GM21576 (cell line): Measurements from ENCODE around the gene RASAL2.

Experiments used
- ATAC-seq: cut with Tn5 transposase; IDR thresholded peaks from one replicate; pipeline ENCODE4 v1.9.1; 2021; ENCODE audit warnings: mild to moderate bottlenecking, moderate library complexity; ENCODE audit not compliant: unreplicated experiment

RASAL2 gene

DNA sequence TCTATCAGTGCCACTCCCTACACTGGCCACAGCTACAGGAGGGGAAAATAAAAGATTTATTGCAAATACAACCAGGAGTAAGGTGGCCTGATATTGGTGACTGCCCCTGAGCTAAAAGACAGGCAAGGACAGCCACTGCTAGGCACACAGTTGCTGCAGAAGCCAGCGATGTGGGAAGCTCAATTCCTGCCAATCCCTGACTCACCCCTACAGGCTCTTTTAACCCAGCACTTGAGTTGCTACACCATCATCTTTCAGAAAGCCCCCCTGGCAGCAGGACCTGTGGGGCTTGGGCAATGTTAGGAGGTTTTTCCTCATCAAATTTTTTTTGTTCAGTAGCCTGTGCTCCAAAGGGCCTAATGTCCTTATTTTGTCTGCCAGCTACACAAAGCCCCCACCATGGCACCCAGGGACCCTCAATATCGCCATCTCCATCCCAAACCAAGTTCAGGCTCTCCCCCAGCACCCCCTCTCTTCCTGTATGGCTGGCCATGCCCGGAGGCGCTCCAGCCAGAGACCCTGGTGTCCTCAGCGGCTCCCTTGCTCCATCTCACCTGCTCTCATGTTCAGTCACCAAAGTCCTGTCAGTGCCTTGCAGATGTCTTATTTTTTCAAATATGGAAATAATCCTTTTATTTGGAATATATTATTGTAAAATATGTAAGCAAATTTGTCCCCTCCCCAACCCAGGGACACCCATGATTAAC, 389.5 kb downstream of the RASAL2 start:
- ATAC-seq: no peak

DNA sequence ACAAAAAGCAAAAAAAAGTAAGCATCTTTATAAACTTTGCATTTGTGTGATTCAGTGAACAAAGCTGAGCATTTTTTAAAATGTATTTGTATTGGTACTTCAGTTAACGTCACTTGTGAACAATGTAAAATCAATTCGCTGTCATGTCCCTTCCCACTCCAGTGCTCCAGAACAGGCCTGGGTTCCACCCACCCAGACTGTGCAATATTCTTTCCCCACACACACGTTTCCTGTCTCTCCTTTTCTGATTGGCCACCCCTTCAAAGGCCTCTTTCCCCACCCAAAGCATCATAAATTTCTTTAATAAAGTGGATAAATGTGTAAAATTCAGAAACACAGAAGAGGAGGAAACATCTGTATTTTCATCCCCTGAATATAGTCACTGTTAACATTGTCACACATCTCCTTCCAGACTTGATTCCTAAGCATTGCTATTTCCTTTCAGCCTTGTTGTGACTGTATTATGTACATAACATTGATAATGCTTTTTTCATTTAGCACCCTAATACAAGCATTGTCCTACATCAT, 390.9 kb downstream of the RASAL2 start:
- ATAC-seq: no peak

DNA sequence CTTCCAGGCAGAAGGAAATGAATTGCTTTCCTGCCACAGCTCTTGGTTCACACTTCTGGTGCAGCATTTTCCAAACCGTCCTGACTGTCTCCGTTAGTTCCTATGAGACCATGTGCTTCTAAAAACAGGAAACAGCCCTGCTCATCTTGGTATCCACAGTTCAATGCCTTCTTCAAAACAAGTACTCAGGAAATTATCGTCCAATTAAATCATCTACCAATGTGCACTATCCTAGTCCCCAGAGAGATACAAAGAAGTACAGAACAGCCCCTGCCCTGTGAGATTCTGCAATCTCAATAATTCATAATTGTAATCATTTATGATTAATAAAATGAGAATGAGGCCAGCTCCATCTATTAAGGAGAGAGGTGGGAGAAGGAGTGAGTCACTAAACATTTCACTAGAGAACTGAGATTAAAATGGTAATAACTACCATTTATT, 391.7 kb downstream of the RASAL2 start:
- no peak for ATAC-seq

DNA sequence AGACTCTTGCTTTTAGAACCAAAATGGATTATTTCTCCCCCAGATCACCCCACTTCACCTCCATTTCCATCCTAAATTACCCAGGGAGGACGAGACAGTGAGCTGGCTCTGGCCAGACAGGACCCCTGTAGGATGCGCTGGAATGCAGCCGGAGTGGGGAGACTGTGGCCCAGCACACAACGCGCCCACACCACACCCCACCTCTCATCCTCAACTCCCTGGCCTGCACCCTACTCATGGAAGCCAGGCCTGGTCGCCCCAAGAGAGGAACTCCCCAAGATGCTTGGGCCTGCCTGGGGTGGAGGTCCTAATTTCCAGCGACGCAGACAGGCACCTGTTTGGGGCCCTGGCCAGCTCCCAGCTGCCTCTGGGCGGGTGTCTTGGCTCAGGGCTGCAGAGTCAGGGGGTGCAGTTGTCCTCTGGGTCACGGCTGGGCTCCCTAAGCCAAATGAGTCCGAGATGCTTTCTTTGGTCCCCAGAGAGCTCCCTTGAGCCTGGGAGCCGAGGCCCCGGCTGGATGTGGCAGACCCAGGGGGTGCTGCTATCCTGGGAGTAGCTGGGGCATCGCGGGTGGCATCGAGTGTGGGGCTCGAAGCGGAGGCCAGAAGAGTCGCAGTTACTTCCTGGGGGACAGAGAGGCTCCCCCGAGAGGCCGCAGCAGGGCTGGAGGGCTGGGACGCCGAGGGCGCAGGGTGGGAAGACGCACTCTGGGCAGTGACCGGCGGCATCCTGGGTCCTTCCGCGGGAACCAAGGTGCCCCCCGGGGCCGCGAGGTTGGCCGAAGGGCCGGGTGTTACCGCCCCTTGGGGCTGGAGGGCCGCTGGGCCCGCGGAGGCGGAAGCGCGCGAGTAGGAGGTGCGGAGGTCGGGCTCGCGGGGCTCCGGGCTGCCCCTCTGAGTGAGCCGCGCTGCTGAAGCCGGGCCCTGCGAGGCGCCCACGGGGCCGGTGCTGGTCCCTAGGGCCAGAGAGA, 392.5 kb downstream of the RASAL2 start:
- no peak for ATAC-seq

DNA sequence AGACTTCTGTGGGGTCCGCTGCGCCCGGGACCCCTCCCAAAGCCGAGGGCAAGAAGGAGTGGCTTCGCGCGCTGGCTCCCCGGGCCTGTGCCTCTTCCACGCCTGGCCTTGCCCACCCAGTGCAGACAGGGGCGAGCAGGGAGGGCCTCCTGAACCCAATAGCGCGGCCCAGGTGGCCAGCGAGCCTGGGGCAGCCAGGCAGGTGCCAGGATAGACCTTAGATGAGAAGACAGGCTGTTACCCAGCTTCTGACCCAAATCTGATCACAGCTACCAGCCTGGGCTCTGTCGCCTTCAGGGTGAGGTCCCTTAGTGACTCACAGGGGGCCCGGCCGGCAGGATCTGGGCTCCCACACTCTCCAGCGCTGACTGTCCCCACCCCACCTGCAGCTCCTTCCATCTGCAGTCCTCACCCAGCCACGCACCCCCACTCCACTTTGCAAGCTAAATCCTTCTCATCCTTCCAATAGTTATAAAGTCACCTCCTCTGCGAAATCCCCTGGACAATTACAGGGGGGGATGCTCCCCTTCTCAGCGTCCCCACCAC, 393.2 kb downstream of the RASAL2 start:
- ATAC-seq: no peak

DNA sequence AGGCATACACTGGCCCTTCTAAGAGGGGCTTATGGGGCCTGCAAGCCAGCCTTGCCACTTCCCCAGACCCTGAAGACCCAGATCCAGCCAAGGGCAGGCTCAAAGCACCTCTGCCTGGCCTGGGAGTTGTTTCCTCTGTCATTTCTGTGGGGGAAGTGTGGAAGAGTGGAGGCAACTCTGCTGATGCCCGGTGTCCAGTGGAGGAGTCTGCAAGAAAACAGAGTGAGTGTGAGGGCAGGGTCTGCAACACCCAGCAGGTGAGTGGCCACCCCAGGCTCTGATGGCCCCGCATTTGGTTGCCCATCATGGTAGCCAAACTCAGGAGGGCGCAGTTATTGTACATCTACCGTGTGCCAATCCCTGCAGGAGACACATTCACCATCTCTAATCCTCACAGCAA, 394.5 kb downstream of the RASAL2 start:
- ATAC-seq: no peak

DNA sequence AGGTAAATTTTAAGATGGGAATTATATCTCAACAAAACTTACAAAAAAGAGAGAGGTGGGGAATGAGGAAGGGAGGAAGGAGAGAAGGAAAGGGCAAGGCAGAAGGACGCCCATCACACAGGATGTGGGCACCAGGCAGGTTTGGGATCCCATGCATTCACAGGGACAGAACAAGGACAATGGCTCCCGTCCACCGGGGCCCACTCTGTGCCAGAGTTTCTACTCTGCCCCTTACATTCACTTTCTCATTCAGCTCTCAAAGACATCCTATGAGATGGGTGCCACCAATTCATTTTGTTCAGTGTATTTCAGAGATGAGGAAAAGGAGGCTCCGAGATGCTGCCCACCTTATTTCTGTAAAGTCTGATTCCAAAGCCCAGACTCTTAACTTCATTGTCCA, 395.5 kb downstream of the RASAL2 start:
- ATAC-seq: no peak

DNA sequence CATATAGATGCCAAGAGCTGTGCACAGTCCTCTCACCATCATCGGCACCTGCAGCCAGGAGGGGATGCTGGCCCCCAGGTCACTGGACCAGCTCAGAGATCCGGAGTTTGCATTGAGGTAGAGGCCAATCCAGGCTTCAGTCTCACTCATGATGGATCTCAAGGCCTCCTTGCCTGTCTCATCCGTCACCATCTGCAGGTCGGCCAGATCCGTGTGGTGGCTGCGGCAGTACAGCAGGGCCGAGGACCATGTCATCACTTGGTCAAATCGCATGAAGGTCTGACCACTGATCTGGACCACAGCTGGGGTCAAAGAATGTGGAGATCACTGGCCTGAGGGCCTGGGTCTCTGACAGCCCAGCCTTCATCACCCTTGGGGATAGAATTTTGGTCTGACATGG, 396.2 kb downstream of the RASAL2 start:
- ATAC-seq: no peak

DNA sequence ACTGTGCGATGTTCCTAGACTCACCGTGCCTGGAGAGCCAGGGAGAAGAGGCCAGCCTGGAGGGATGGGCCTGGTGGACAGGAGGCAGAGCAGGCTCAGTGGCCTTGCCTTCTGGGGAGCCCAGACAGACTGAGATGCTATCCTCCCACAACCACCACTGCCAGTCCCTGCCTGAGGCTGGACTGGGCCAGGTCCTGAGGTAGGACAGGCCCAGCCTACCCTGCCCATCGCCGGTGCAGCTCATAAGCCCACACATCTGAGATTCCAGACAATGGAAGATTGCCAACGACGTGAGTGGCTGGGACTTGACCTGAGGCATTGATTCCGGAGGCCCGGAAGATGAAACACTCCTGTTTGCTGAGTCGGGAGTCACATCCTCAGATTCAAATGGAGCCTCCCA, 397.1 kb downstream of the RASAL2 start:
- ATAC-seq: no peak

DNA sequence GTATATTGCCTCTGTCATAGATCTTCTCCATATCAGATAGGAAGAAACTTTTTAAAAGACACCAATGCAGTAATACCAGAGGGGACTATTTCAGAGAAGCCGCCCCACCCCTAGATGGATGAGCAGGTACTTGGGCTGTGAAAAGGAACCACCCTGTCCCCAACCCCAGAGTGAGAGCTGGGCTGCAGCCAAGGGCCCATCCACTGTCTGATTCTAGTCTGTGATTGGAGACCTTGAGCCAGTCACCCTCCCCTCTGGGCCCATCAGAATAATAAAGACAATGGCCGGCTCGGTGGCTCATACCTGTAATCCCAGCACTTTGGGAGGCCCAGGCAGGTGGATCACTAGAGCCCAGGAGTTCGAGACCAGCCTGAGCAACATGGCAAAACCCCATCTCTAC, 397.8 kb downstream of the RASAL2 start:
- ATAC-seq: no peak

DNA sequence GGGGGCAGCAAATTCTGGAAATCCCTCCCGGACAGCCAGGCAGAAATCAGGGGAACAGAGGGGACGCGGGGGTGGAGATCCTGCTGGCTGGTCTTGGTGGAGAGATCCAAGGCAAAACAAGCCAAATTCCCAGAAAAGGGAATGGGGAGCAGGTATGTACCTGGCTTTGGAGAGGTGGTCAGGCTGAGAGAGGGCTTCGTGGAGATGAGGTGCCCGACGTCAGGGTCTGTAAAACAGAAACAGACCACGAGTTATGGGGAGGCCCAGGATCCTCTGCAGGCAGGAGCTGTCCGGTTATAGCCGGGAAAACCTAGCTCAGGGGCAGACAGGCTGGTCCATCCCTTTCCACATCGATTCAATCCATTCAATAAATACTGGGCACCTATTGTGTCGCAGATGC, 398.4 kb downstream of the RASAL2 start:
- no peak for ATAC-seq

DNA sequence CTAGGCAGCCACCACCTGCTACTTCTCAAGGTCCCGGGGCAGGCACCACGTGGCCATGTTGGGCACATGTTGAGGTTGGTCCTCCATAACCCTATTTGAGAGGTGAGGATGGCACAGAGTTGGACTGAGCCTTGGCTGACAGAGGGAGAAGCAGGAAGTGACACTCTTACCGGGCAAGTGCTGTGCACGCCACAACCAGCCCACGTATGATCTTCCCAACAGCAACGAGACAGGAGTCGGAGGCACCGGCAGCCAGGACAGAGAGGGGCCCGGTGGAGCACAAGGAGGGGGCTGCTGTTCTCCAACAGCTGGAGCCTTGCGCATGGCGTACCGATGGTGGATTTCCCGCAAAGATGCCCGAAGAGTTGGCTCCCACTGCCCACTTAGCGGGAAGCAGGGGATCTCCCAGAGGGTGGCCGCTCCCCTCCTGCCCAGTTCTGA, 399.4 kb downstream of the RASAL2 start:
- no peak for ATAC-seq

DNA sequence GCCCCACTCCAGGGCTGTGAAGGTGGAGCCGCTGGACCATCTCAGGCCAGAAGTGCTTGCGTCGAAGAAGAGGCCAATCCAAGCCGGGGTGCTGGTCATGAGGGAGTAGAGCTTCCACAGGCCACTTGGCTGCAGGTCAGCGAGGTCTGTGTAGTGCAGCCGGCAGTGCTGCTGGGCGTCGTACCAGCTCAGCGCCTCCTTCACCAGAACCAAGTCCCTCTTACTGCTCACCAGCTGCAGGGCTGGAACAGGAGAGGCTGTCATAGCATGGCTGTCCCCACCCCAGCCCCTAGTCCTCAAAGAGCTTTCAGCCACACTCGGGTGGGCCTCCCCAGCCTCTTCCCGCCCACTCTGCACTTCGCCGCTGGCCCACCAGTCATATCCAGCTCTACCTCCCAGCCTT, 400.7 kb downstream of the RASAL2 start:
- no peak for ATAC-seq

DNA sequence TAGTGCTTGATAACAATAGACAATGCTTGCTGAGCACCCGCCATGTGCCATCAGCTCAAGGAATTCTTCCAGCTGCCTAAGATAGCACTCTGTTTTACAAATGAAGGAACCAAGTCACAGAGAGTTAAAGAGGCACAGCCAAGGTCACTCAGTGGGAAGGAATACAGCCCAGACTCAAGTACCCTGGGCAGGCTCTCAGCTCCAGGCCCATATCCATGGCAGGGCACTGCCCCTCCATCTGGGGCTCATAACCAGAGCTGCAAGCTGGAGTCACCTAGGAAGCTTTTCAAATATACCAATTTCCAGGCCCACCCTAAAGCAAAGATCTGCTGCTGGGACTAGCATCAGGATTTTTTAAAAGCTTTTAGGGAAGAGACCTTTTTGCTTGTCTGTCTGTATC, 401.3 kb downstream of the RASAL2 start:
- no peak for ATAC-seq

DNA sequence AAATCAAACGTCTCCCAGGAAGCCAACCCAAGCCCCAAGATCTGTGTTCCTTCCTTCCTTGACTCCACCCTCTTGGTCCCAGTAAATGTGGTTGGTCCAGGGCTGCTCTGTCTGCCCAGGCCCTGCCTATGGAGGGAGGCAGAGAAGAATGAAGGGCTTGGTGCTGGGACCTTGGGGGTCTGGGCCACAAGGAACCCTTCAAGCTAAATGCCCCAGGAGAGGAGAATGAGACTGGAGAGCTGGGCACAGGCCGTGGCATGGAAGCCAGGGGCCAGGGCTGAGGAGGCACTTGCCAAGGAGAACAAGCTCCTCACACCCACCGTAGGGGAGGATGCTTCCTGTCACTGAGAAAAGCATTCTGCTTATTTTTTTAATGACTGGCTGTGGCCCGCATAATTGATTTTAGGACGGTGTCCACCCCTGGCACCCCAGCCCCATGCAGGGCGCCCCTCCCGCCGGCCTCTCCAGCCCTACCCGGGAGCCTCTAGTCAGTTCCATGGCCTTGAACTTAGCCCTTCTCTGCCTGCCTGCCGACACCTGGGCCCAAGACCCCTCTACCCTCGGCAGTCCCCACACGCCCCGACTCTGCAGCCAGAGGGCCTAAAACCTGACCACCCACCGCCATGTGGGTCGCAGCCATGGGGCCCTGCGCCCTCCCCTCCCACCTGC, 402.0 kb downstream of the RASAL2 start:
- ATAC-seq: no peak

DNA sequence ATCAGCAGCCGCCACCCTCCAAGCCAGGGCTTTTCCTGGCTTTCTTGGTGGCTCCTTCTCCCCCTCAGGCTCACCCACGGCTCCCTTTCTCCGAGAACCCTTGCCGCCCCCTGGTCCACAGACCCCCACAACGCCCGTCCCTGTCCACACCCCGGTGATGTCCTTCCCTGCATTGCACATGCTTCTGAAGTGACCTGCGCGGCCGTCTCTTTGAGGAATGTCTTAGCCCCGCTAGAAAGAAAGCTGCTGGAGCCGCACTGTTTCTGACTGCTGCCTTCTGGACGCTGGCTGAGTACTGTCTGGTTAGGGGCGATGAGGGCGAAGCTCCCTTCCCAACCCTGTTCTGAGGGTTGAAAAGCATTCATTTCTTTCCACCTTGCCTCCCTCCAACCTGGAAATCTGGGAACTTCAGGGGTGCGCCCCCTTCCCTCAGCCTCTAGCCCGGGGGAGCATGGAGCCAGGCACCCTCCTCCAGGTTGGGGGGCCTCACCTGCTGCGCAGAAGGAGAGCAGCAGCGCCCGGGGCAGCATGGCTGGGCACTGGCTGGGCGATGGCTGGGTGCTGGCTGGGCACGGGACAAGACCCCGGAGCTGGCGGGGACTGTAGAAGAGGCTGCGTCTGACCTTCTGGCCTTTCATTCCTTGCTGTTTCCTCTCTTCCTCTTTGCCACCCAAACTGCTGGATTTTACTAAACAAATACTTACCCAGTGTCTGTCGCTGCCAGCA, 402.7 kb downstream of the RASAL2 start, which contains the start of gene CLEC20A:
Gene CLEC20A, minus strand, starts transcription at position 555 of the 726 bp plus-strand sequence. Its CDS starts 25 bp downstream, at position 530.
- ATAC-seq: no peak

DNA sequence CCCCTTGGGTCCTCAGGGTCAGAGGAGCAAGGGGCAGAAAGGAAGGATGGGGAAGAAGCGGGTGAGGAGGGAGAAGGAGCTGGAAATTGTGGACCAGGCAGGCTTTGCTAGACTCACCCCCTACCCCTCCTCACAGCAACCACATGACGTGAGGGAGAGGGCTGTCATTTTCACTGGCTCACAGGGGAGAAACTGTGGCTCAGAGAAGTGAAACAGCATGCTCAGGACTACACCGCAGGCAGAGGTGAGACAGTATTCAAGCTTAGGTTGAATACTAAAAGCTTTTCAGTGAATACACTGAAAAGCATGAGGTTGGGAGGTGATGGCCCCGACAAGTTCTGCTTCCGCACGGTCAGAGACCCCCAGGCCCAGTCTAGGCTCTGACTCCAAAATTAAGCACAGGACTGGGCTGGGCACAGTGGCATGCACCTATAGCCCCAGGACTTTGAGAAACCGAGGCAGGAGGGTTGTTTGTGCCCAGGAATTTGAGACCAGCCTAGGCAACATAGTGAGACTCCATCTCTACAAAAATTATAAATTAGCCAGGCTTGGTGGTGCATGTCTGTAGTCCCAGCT, 404.1 kb downstream of the RASAL2 start:
- ATAC-seq: no peak

DNA sequence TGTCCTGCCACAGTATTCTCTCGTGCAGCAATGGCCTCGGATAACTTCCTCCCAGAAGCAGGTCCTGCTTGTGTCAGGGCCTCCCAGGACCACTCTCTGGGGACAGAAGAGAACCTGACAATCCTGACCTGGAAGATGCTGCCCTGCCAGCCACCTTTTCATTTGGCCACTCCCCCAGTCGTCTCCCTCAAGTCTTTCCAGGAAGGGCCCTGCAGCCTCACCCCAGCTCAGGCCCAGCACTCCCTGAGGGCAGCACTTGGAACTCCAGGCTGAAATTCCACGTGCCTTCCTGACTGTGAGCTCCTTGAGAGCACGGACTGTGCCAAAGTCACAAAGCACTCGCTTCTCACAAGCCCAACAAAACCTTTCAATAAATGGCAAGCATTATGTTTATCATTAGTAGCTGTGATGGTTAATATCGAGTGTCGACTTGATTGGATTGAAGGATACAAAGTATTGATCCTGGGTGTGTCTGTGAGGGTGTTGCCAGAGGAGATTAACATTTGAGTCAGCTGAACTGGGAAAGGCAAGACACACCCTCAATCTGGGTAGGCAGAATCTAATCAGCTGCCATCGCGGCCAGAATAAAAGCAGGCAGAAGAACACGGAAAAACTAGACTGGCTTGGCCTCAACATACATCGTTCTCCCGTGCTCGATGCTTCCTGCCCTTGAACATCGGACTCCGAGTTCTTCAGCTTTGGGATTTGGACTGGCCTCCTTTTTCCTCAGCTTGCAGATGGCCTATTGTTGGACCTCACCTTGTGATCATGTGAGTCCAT, 405.2 kb downstream of the RASAL2 start:
- ATAC-seq: no peak
